IMR-90 (cell line): ENCODE measurements around the gene TEK. TPM values are rescaled to one million over a fixed set of nuclear protein-coding genes. Genes with fewer than 3 reads are reported as not detected.
"Not testable (repeated sequence)": the region's sequence is repeated elsewhere in the genome, so short reads cannot be mapped to it uniquely, and the experiment has no call there.

Experiments
- ATAC-seq: fragments of 200-7000 bp; cut with Tn5 transposase; 2 replicates; pipeline ENCODE4 v1.9.1; 2020; ENCODE audit warnings: low read depth, mild to moderate bottlenecking, moderate library complexity
- BruUV-seq: library from RNA; stranded (reverse); fragments of 400-500 nt; replicated peaks from 2 replicates; lab custom pipeline; 2021; lab: Mats Ljungman, UMichigan
- CTCF ChIA-PET: fragments of 300-600 bp; formaldehyde crosslinking; extraction: SDS; loops from one replicate; lab custom pipeline; 2021; ENCODE audit warnings: antibody characterized with exemption; lab: Yijun Ruan, JAX
- POLR2A ChIA-PET: fragments of 300-600 bp; sonication (Branson Sonifier 250); formaldehyde crosslinking; loops from one replicate; lab custom pipeline; 2022; ENCODE audit warnings: antibody characterized with exemption; ENCODE audit not compliant: unreplicated experiment; lab: Charles Lee
- DNase-seq: peaks from one replicate; pipeline ENCODE4 v3.0.0; 2013
- H2AFZ ChIP-seq: replicated peaks from 2 replicates; pipeline ENCODE3; 2013; ENCODE audit warnings: low read length, mild to moderate bottlenecking; ENCODE audit not compliant: poor library complexity
- H2AK5ac ChIP-seq: 2 replicates; pipeline ENCODE4 v1.6.1; 2013; ENCODE audit warnings: low read depth, low read length, inconsistent platforms
- H2AK9ac ChIP-seq: replicated peaks from 2 replicates; pipeline ENCODE3; 2013; ENCODE audit warnings: mild to moderate bottlenecking, low read depth, low read length, moderate library complexity; ENCODE audit not compliant: poor library complexity
- H2BK120ac ChIP-seq: 2 replicates; pipeline ENCODE4 v1.6.1; 2013; ENCODE audit warnings: low read depth, low read length, inconsistent platforms
- H2BK15ac ChIP-seq: 3 replicates; pipeline ENCODE4 v1.6.1; 2013; ENCODE audit warnings: low read depth, low read length, inconsistent platforms
- H2BK20ac ChIP-seq: 2 replicates; pipeline ENCODE4 v1.6.1; 2013; ENCODE audit warnings: low read depth, mild to moderate bottlenecking, inconsistent platforms, low read length, moderate library complexity
- H2BK5ac ChIP-seq: 2 replicates; pipeline ENCODE4 v1.6.1; 2013; ENCODE audit warnings: mild to moderate bottlenecking, low read depth, low read length, inconsistent platforms; ENCODE audit not compliant: poor library complexity, severe bottlenecking
- H3K14ac ChIP-seq: replicated peaks from 2 replicates; pipeline ENCODE4 v1.6.1; 2013; ENCODE audit warnings: low read depth, low read length, inconsistent platforms
- H3K18ac ChIP-seq: 2 replicates; pipeline ENCODE4 v1.6.1; 2013; ENCODE audit warnings: low read depth, low read length, control low read depth
- H3K23ac ChIP-seq: 2 replicates; pipeline ENCODE4 v1.6.1; 2013; ENCODE audit warnings: low read depth, low read length, inconsistent platforms
- H3K27ac ChIP-seq: 2 replicates; pipeline ENCODE4 v1.5.1; 2013; ENCODE audit warnings: mild to moderate bottlenecking, control low read depth, low read length; ENCODE audit not compliant: insufficient read depth
- H3K27me3 ChIP-seq: 2 replicates; pipeline ENCODE4 v1.6.1; 2013; ENCODE audit warnings: low read length; ENCODE audit not compliant: control insufficient read depth, insufficient read depth
- H3K36me3 ChIP-seq: 2 replicates; pipeline ENCODE4 v1.6.1; 2013; ENCODE audit warnings: low read length, mixed read lengths; ENCODE audit not compliant: control insufficient read depth, insufficient read depth
- H3K4ac ChIP-seq: 2 replicates; pipeline ENCODE4 v1.6.1; 2013; ENCODE audit warnings: low read depth, low read length, inconsistent platforms
- H3K4me1 ChIP-seq: 2 replicates; pipeline ENCODE4 v1.6.1; 2013; ENCODE audit warnings: low read length, mixed read lengths; ENCODE audit not compliant: control insufficient read depth, insufficient read depth
- H3K4me2 ChIP-seq: 2 replicates; pipeline ENCODE4 v1.6.1; 2013; ENCODE audit warnings: low read depth, mild to moderate bottlenecking, control low read depth, low read length, moderate library complexity
- H3K4me3 ChIP-seq: 2 replicates; pipeline ENCODE4 v1.5.1; 2013; ENCODE audit warnings: low read depth, mild to moderate bottlenecking, control low read depth, low read length, moderate library complexity; ENCODE audit not compliant: insufficient read depth
- H3K56ac ChIP-seq: 2 replicates; pipeline ENCODE4 v1.6.1; 2013; ENCODE audit warnings: low read length, inconsistent platforms; ENCODE audit not compliant: insufficient read depth; ENCODE audit errors: extremely low read depth
- H3K79me1 ChIP-seq, 2 experiments: 2 replicates each; pipeline ENCODE4 v1.6.1; 2013; ENCODE audit warnings: low read length in 2 of 2, inconsistent platforms in 1 of 2, low read depth in 1 of 2
- H3K9ac ChIP-seq: 2 replicates; pipeline ENCODE4 v1.6.1; 2013; ENCODE audit warnings: low read depth, low read length, control low read depth
- H3K9me1 ChIP-seq: 2 replicates; pipeline ENCODE4 v1.6.1; 2013; ENCODE audit warnings: low read length, inconsistent platforms; ENCODE audit not compliant: insufficient read depth
- H3K9me3 ChIP-seq: 2 replicates; pipeline ENCODE4 v1.6.1; 2013; ENCODE audit warnings: low read length; ENCODE audit not compliant: control insufficient read depth, insufficient read depth
- H4K20me1 ChIP-seq: 2 replicates; pipeline ENCODE4 v1.6.1; 2013; ENCODE audit warnings: low read length, inconsistent platforms; ENCODE audit not compliant: insufficient read depth
- H4K5ac ChIP-seq: 2 replicates; pipeline ENCODE4 v1.6.1; 2013; ENCODE audit warnings: mild to moderate bottlenecking, low read depth, low read length, control low read depth
- H4K8ac ChIP-seq, 2 experiments: 2 replicates each; pipeline ENCODE4 v1.6.1; 2013; ENCODE audit warnings: low read depth in 2 of 2, low read length in 2 of 2, control low read depth in 1 of 2, inconsistent platforms in 1 of 2
- H4K91ac ChIP-seq: 2 replicates; pipeline ENCODE4 v1.6.1; 2013; ENCODE audit warnings: low read depth, low read length, inconsistent platforms; ENCODE audit not compliant: insufficient read depth
- WGBS, 2 experiments: methylation state at CpG; one replicate each; pipeline versions ENCODE4 v1.1.5 to v1.1.7; 2013; ENCODE audit warnings: missing lambda C conversion rate in 2 of 2; ENCODE audit not compliant: insufficient read length in 1 of 2; ENCODE audit errors: extremely low coverage in 2 of 2; 5-methylcytosine and 5-hydroxymethylcytosine counted together
- dilution Hi-C: fragments of 300-500 bp; cut with HindIII; formaldehyde crosslinking; loops from one replicate; pipeline ENCODE4 v1.14.3; 2018; ENCODE audit warnings: low sequenced_read_pairs; ENCODE audit not compliant: unreplicated experiment
- in situ Hi-C: fragments of 300-500 bp; cut with MboI; formaldehyde crosslinking; loops from 3 replicates; pipeline ENCODE4 v1.14.3; 2019; ENCODE audit warnings: low sequenced_read_pairs, inconsistent platforms, mixed read lengths
- intact Hi-C: fragments of 100-400 bp; cut with micrococcal nuclease; formaldehyde crosslinking; loops from 2 replicates; pipeline ENCODE4 v1.10.0; 2022
- polyA plus RNA-seq, 3 experiments: library from polyadenylated mRNA; depleted of rRNA; stranded (reverse); fragments of >200 nt; gene quantifications; 2 replicates each; pipeline ENCODE4 v1.2.3, GENCODE V29; 2012; ENCODE audit warnings: low replicate concordance in 1 of 3
- total RNA-seq: library from RNA; depleted of rRNA; stranded (reverse); fragments of >200 nt; gene quantifications from 2 replicates; pipeline ENCODE4 v1.2.3, GENCODE V29; 2012

Gene TEK
- total and polyA plus RNA-seq, 2 of the 4 experiments (the other 2 are of a cell fraction), result 6.3 to 11.7 TPM

DNA sequence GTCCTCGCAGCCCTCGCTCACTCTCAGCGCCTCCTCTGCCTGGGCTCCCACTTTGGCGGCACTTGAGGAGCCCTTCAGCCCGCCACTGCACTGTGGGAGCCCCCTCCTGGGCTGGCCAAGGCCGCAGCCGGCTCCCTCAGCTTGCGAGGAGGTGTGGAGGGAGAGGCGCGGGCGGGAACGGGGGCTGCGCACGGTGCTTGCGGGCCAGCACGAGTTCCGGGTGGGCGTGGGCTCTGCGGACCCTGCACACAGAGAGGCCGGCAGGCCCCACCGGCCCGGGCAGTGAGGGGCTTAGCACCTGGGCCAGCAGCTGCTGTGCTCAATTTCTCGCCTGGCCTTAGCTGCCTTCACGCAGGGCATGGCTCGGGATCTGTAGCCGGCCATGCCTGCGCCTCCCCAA, 16.5 kb upstream of the TEK start:
- H2AK5ac ChIP-seq, BruUV-seq, H3K27ac ChIP-seq, in situ Hi-C loops, dilution Hi-C loops, H2BK20ac ChIP-seq, H4K5ac ChIP-seq, H3K4me3 ChIP-seq, H3K27me3 ChIP-seq, H3K79me1 ChIP-seq, H2AFZ ChIP-seq, H3K14ac ChIP-seq, H4K91ac ChIP-seq, H3K9ac ChIP-seq, H3K36me3 ChIP-seq, H4K8ac ChIP-seq, H3K9me3 ChIP-seq, H2BK15ac ChIP-seq, H3K56ac ChIP-seq, H2AK9ac ChIP-seq, H3K23ac ChIP-seq, CTCF ChIA-PET, intact Hi-C loops, ATAC-seq, DNase-seq, H4K20me1 ChIP-seq, H3K9me1 ChIP-seq, POLR2A ChIA-PET, H3K4me2 ChIP-seq, H3K18ac ChIP-seq: not testable (repeated sequence)
- Histone ChIP-seq H3K4ac (peak overlapping the region; percentile 53; the same call in 1 of the 2 replicates), H2BK120ac (peak overlapping the region; percentile 44; the same call in 1 of the 2 replicates), H2BK5ac (peak overlapping the region; percentile 58), H3K4me1 (peaks cover 18% of the 10 kb centered on the region)
- WGBS, 2 experiments, result 100% methylated on average over 4 of the region's 27 CpGs; no CpG with 5 or more reads in 1 of the 2 experiments

DNA sequence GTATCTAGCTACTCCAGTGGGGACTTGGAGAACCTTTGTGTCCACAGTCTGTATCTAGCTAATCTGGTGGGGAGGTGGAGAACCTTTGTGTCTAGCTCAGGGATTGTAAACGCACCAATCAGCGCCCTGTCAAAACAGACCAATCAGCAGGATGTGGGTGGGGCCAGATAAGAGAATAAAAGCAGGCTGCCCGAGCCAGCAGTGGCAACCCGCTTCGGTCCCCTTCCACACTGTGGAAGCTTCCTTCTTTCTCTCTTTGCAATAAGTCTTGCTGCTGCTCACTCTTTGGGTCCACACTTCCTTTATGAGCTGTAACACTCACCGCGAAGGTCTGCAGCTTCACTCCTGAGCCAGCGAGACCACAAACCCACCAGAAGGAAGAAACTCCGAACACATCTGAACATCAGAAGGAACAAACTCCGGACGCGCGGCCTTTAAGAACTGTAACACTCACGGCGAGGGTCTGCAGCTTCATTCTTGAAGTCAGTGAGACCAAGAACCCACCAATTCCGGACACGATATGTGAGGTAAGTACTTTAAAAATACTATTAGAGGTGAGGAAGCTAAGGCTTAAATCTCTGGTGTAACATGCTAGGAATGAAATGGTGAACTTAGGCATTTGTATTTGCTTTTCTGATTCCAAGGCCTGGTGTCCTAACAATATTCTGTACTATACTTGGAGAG, 15.5 kb upstream of the TEK start:
- BruUV-seq, H3K27me3 ChIP-seq, H4K8ac ChIP-seq, DNase-seq, H3K27ac ChIP-seq, H3K9me1 ChIP-seq, H3K56ac ChIP-seq, H3K23ac ChIP-seq, H3K4me2 ChIP-seq, CTCF ChIA-PET, H2AFZ ChIP-seq, H3K9me3 ChIP-seq, intact Hi-C loops, H3K9ac ChIP-seq, ATAC-seq, H3K14ac ChIP-seq, POLR2A ChIA-PET, H3K79me1 ChIP-seq, H3K18ac ChIP-seq, H3K4me3 ChIP-seq, in situ Hi-C loops, H2BK15ac ChIP-seq, dilution Hi-C loops, H2AK9ac ChIP-seq, H3K36me3 ChIP-seq, H4K20me1 ChIP-seq: not testable (repeated sequence)
- Histone ChIP-seq H3K4me1 (peaks cover 13% of the 10 kb centered on the region), H4K5ac (peak overlapping the region; percentile 64; the same call in 1 of the 2 replicates), H2BK20ac (peak overlapping the region; percentile 27), H2AK5ac (0 out of 2 replicates have a peak overlapping the region, but pooled peaks have one; percentile 20), H2BK120ac (peak overlapping the region; percentile 72), H2BK5ac (peak overlapping the region; percentile 94), H3K4ac (peak overlapping the region; percentile 36), H4K91ac (0 out of 2 replicates have a peak overlapping the region, but pooled peaks have one; percentile 43)
- 100% methylated on average over 1 of the region's 17 CpGs; no CpG with 5 or more reads in 1 of the 2 experiments for WGBS, 2 experiments
